A549 treated with Hydrocortisone at 1 μM for 4 hours (cell line): ENCODE measurements around the gene KLHL10. TPM values are rescaled to one million over a fixed set of nuclear protein-coding genes. Genes with fewer than 3 reads are reported as not detected.

ENCODE experiments used
- total RNA-seq: library from RNA; stranded (reverse); fragments of 200-300 nt; extraction: Qiagen RNA extraction; gene quantifications from 5 replicates; pipeline ENCODE4 v1.2.3, GENCODE V29; 2022

The KLHL10 gene
- 0.05 to 0.25 TPM (median 0.10 TPM) in 3 of 5 replicates, not detected in the others for total RNA-seq

DNA sequence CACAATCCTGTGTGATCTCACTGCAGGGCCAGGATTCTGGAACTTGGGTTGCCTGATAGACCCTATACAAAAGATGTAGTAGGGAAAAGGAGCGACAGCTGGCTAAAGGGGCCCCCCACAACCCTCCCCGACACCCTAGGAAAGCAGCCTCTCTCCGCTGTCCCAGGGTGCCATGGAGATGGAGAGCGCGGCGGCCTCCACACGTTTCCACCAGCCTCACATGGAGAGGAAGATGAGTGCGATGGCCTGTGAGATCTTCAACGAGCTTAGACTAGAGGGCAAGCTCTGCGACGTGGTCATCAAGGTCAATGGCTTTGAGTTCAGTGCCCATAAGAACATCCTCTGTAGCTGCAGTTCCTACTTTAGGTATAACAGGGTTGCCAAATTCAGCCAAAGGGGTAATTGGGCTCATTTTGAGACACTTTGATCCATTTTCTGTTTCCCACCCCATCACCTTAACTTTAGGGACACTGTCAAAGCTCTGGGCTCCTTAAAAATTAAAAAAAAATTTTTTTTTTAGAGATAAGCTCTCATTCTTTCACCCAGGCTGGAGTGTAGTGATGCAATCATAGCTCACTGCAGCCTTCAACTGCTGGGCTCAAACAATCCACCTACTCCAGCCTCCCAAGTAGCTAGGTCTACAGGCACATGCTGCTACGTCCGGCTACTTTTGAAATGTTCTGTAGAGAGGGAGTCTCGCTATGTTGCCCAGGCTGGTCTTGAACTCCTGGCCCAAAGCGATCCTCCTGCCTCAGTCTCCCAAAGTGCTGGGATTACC lies at the start of gene KLHL10:
Gene KLHL10 (plus strand): TSS at position 65 of the 778 bp plus-strand sequence. CDS start 108 bp downstream, at position 173.

DNA sequence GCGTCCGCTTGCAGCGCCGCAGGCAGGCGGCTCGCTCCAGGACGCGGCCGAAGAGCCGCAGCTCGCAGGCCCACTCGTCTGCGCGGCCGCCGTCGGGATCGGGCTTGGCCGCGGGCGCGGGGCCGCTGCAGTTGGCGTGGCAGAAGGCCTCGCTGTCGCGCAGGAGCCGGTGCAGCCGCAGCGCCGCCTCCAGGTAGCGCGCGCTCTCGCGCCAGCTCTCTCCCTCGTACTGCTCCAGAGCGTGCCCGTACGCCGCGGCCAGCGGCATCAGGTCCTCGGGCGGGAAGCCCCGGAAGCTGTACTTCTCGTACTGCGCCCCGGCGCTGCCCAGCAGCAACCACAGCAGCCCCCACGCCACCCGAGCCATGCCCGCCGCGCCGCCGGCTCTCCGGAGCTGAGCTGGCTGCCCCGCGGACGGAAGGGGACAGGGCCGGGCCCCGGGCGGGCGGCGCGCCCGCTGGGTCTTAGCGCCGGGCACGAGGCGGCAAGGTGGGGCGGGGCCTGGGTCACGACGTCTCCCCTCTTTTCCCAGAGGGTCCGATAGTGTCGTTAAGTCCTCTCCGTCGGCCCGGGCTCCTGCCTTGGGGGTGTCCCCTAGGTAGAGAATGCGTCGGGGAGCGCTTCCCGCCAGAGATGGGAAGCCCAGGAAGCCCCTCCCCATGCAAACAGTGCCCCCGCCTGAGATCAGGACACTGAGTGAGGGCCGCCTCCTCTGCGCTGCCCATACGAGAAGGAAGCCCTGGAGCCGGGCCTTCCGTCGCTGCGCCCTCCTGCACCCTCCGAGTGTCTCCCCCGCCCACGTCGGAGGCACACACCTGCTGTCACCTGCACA lies 25.9 kb upstream of the KLHL10 start, which contains the start of gene P3H4:
Gene P3H4 (minus strand): TSS at position 401 of the 832 bp plus-strand sequence. CDS start 34 bp downstream, at position 367.

DNA sequence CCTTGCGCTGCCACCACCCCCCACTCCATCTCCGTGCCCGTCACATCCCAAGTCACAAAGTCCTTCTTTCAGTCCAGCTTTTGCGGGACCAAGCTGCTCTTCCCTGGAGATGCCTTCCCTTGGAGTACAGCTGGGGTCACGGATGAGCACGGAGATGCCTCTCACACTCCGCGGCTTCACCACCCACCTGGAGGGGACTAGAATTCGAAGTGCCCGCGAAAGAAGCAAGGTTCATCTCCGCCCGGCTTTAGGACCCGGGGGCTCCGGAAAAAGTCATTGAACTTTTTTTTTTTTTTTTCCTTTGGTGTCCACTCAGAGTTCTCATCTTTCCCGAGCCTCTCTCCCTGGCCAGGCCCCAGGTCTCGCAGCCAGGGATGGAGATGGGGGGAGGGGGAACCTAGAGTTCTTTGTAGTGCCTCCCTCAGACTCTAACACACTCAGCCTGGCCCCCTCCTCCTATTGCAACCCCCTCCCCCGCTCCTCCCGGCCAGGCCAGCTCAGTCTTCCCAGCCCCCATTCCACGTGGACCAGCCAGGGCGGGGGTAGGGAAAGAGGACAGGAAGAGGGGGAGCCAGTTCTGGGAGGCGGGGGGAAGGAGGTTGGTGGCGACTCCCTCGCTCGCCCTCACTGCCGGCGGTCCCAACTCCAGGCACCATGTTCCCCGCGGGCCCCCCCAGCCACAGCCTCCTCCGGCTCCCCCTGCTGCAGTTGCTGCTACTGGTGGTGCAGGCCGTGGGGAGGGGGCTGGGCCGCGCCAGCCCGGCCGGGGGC lies 25.1 kb upstream of the KLHL10 start, which contains the start of gene FKBP10:
Gene FKBP10 (plus strand): TSS at position 624 of the 771 bp plus-strand sequence. CDS start 31 bp downstream, at position 655.

DNA sequence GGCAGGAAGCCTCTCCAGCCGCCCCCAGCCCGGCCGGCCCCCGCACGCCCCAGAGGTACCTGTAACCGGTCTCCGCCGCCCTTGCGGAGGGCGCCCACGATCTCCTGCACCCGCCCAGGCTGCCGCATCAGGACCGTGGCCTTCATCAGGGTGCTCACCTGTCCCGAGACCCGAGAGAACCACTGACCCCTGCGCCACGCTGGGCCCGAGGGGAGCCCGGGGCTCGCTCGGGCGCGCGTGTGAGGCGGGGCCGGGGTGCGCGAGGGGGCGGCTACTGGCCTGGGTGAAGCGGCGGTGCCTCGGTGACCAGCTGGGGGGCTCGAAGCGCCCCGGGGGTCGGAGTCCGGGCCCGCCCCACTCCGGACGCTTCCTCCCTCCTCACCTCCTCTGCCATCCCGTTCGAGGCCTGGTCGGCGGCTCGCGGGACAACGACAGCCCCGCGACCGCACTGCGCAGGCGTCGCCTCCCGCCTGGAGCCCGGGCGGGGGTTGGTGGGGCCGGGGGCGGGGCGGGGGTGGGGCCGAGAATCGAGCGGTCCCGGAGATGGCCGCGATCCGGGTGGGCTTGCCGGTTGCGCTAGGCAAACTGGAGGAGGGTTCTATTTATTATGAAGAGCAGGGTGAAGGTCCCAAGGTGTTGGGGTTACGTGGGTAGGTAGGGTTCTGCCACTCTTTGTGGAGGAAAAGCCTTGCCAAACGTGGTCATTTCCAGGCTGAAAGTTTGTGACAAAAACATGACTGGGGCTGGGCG lies 1.6 kb upstream of the KLHL10 start, which contains the start of gene NT5C3B:
Gene NT5C3B (minus strand): TSS at position 433 of the 750 bp plus-strand sequence. CDS start 39 bp downstream, at position 394.

DNA sequence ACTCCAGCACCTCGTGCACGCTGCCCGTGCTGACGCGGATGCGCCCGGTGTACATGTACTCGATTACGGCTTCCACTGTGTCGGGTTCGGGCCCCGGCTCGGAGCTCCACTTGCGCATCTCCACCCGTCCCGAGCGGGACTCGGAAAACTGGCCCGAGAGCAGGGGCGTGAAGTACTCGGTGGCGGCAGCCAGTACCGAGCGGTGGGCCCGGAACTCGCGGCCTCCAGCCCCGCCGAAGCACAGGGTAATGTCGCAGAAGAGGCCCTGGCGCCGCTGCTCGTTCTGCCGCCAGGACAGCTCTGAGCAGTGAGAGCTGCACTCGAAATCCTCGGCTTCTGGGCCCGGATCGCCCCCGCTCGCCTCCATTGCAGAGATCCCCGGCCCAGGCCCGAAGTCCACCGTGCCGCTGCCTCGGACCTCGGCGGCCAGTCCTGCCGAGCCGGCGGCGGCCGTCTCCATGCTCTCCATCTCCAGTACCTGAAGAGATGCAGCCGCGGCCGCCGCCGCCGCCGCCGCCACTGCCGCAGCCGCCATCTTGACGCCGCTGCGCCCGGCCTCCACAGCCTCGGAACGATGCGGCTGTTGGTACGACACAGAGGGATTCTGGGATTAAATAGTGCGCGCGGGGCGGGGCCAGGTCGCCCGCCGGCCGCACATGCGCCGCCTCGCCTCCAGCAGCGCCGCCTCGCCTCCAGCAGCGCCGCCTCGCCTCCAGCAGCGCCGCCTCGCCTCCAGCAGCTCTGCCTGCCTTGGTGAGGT lies 27.4 kb downstream of the KLHL10 start, which contains the start of gene KLHL11:
Gene KLHL11 (minus strand): TSS at position 588 of the 760 bp plus-strand sequence. CDS start 53 bp downstream, at position 535.

Other genes starting within 250 kb of the KLHL10 start
- gene KRT16, start 225.1 kb upstream of the KLHL10 start, total RNA-seq = 0.51 to 1.3 TPM (median 1.1 TPM) in 5 replicates
- 0.54 to 1.9 TPM (median 0.78 TPM) in 5 replicates for gene KRT17, start 213.2 kb upstream of the KLHL10 start, total RNA-seq
- 1,220 to 1,509 TPM (median 1,323 TPM) in 5 replicates for gene EIF1, start 148.9 kb upstream of the KLHL10 start, total RNA-seq
- gene GAST, start 125.5 kb upstream of the KLHL10 start, total RNA-seq = 0.38 to 0.59 TPM in 2 of 5 replicates, not detected in the others
- gene HAP1, start 103.2 kb upstream of the KLHL10 start, total RNA-seq = 1.3 to 1.7 TPM (median 1.4 TPM) in 5 replicates
- 95.1 to 120 TPM (median 110 TPM) in 5 replicates for gene JUP, start 51.1 kb upstream of the KLHL10 start, total RNA-seq
- gene P3H4, start 25.9 kb upstream of the KLHL10 start, total RNA-seq = 29.4 to 36.0 TPM (median 32.0 TPM) in 5 replicates
- 91.4 to 101 TPM (median 101 TPM) in 5 replicates for gene FKBP10, start 24.8 kb upstream of the KLHL10 start, total RNA-seq
- 102 to 111 TPM (median 106 TPM) in 5 replicates for gene NT5C3B, start 1.6 kb upstream of the KLHL10 start, total RNA-seq
- gene KLHL11, start 27.6 kb downstream of the KLHL10 start, total RNA-seq = 2.1 to 5.0 TPM (median 2.9 TPM) in 5 replicates
- 227 to 340 TPM (median 260 TPM) in 5 replicates for gene ACLY, start 81.1 kb downstream of the KLHL10 start, total RNA-seq
- 1.1 to 1.7 TPM (median 1.6 TPM) in 5 replicates for gene ODAD4, start 92.8 kb downstream of the KLHL10 start, total RNA-seq
- 64.1 to 67.9 TPM (median 66.6 TPM) in 5 replicates for gene CNP, start 129.0 kb downstream of the KLHL10 start, total RNA-seq
- 111 to 114 TPM (median 113 TPM) in 5 replicates for gene DNAJC7, start 179.6 kb downstream of the KLHL10 start, total RNA-seq
- gene NKIRAS2, start 182.3 kb downstream of the KLHL10 start, total RNA-seq = 40.1 to 51.5 TPM (median 44.0 TPM) in 5 replicates
- 0.53 to 0.92 TPM (median 0.73 TPM) in 5 replicates for gene C17orf113, start 212.8 kb downstream of the KLHL10 start, total RNA-seq